Measurements from ENCODE around the gene CASP8AP2.

DNA sequence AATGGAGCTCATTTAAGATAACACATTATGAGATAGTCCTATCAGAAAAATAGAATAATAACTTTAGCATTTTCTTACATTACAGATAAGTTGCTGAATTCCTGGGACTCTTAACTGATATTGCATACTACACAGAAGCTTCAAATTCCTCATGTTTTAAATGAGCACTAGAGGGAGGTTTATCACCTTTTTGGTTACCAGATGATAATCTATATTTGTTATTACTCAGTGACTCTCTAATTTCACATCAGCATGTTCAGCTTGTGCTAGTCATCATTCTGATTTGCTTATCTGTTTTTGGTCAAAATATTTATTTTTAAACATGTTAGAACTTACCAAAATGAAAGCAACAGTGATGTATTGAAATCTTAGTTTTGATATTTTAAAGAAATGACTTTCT is 44.0 kb downstream of the CASP8AP2 start:
- no peak for TF ChIP-seq STAT1 (IDR thresholded peaks at IDR 0.05; ENCODE audit: unreplicated experiment)
- TF ChIP-seq, protein P1, sequence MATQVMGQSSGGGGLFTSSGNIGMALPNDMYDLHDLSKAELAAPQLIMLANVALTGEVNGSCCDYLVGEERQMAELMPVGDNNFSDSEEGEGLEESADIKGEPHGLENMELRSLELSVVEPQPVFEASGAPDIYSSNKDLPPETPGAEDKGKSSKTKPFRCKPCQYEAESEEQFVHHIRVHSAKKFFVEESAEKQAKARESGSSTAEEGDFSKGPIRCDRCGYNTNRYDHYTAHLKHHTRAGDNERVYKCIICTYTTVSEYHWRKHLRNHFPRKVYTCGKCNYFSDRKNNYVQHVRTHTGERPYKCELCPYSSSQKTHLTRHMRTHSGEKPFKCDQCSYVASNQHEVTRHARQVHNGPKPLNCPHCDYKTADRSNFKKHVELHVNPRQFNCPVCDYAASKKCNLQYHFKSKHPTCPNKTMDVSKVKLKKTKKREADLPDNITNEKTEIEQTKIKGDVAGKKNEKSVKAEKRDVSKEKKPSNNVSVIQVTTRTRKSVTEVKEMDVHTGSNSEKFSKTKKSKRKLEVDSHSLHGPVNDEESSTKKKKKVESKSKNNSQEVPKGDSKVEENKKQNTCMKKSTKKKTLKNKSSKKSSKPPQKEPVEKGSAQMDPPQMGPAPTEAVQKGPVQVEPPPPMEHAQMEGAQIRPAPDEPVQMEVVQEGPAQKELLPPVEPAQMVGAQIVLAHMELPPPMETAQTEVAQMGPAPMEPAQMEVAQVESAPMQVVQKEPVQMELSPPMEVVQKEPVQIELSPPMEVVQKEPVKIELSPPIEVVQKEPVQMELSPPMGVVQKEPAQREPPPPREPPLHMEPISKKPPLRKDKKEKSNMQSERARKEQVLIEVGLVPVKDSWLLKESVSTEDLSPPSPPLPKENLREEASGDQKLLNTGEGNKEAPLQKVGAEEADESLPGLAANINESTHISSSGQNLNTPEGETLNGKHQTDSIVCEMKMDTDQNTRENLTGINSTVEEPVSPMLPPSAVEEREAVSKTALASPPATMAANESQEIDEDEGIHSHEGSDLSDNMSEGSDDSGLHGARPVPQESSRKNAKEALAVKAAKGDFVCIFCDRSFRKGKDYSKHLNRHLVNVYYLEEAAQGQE (IDR thresholded peaks at IDR 0.05; ENCODE audit: unreplicated experiment), result no peak
- TF ChIP-seq, protein P2, sequence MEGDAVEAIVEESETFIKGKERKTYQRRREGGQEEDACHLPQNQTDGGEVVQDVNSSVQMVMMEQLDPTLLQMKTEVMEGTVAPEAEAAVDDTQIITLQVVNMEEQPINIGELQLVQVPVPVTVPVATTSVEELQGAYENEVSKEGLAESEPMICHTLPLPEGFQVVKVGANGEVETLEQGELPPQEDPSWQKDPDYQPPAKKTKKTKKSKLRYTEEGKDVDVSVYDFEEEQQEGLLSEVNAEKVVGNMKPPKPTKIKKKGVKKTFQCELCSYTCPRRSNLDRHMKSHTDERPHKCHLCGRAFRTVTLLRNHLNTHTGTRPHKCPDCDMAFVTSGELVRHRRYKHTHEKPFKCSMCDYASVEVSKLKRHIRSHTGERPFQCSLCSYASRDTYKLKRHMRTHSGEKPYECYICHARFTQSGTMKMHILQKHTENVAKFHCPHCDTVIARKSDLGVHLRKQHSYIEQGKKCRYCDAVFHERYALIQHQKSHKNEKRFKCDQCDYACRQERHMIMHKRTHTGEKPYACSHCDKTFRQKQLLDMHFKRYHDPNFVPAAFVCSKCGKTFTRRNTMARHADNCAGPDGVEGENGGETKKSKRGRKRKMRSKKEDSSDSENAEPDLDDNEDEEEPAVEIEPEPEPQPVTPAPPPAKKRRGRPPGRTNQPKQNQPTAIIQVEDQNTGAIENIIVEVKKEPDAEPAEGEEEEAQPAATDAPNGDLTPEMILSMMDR (conservative IDR thresholded peaks at IDR 0.05; ENCODE audit: low read depth in 2 of 2), result no peak
- no peak for TF ChIP-seq JUNB (IDR thresholded peaks at IDR 0.05; ENCODE audit: unreplicated experiment)
- TF ChIP-seq EZH2 (IDR thresholded peaks at IDR 0.05; ENCODE audit: low read depth, unreplicated experiment), result no peak
- TF ChIP-seq POLR2AphosphoS5 (IDR thresholded peaks at IDR 0.05; ENCODE audit: low read depth), result no peak
- TF ChIP-seq, protein P3, sequence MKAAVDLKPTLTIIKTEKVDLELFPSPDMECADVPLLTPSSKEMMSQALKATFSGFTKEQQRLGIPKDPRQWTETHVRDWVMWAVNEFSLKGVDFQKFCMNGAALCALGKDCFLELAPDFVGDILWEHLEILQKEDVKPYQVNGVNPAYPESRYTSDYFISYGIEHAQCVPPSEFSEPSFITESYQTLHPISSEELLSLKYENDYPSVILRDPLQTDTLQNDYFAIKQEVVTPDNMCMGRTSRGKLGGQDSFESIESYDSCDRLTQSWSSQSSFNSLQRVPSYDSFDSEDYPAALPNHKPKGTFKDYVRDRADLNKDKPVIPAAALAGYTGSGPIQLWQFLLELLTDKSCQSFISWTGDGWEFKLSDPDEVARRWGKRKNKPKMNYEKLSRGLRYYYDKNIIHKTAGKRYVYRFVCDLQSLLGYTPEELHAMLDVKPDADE (IDR thresholded peaks at IDR 0.05), result no peak
- no peak for TF ChIP-seq NANOG (IDR thresholded peaks at IDR 0.05; ENCODE audit: borderline replicate concordance)
- TF ChIP-seq EZH2phosphoT487 (IDR thresholded peaks at IDR 0.05; ENCODE audit: unreplicated experiment), result no peak
